SHP77 treated with DMSO at 0.1 percent for 48 hours (cell line): ENCODE results near the gene MAMDC4.

Experiments
- DNase-seq: peaks from one replicate; lab custom pipeline; 2025; lab: John Stamatoyannopoulos, UW

The MAMDC4 gene

GRCh38 chr9:136849960-136850865 lies 1.9 kb upstream of the MAMDC4 start:
- no peak for DNase-seq

GRCh38 chr9:136850866-136851775 lies 1.0 kb upstream of the MAMDC4 start:
- DNase-seq, result no peak

DNA sequence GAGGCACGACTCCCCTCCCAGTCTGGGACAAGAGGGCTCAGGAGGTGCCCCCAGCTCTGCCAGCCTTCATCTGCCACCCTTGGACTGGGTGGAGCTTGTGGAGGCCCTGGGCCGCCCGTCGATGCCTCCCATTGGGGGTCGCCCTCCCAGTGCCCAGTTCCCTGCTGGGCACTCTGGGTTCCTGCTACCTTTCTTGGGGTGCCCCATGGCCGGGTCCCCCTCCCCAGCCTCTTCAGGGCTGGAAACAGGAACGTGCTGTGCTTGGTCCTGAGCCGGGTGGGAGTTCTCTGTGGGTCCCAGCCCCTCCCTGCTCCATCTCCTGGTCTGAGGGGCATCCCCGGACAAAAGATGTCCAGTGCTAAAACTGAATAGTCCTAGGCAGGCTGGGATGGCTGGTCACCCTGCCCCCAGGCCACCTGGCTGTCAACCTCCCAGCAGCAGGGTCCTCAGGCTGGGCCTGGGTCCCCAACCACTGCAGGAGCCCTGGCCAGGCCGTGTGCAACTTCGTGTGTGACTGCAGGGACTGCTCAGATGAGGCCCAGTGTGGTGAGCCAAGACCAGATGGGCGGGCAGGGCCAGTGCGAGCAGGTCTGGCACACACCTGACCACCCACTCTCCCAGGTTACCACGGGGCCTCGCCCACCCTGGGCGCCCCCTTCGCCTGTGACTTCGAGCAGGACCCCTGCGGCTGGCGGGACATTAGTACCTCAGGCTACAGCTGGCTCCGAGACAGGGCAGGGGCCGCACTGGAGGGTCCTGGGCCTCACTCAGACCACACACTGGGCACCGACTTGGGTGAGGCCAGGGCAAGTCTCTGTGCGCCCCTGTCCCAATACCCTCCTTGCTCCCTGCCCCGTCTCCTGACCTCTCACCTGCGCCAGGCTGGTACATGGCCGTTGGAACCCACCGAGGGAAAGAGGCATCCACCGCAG lies 784 bp downstream of the MAMDC4 start:
- DNase-seq, result no peak

GRCh38 chr9:136853596-136854112 lies 1.5 kb downstream of the MAMDC4 start:
- DNase-seq, result no peak

GRCh38 chr9:136854113-136854841 lies 2.1 kb downstream of the MAMDC4 start:
- DNase-seq, result no peak

- no peak for DNase-seq
Measured at GRCh38 chr9:136854842-136855460, 2.8 kb downstream of the MAMDC4 start.

- no peak for DNase-seq
Measured at GRCh38 chr9:136855461-136856078, 3.4 kb downstream of the MAMDC4 start.

- DNase-seq, result peak; percentile 4
Measured at GRCh38 chr9:136856079-136856476, 3.9 kb downstream of the MAMDC4 start.

- no peak for DNase-seq
Measured at GRCh38 chr9:136856541-136857141, 4.5 kb downstream of the MAMDC4 start.

DNA sequence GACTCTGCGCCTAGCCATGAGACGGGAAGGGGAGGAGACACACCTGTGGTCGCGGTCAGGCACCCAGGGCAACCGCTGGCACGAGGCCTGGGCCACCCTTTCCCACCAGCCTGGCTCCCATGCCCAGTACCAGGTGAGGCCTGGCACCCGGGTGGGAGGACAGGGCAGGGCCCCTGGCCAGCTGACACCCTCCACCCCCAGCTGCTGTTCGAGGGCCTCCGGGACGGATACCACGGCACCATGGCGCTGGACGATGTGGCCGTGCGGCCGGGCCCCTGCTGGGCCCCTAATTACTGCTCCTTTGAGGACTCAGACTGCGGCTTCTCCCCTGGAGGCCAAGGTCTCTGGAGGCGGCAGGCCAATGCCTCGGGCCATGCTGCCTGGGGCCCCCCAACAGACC lies 5.0 kb downstream of the MAMDC4 start:
- DNase-seq, result no peak

DNA sequence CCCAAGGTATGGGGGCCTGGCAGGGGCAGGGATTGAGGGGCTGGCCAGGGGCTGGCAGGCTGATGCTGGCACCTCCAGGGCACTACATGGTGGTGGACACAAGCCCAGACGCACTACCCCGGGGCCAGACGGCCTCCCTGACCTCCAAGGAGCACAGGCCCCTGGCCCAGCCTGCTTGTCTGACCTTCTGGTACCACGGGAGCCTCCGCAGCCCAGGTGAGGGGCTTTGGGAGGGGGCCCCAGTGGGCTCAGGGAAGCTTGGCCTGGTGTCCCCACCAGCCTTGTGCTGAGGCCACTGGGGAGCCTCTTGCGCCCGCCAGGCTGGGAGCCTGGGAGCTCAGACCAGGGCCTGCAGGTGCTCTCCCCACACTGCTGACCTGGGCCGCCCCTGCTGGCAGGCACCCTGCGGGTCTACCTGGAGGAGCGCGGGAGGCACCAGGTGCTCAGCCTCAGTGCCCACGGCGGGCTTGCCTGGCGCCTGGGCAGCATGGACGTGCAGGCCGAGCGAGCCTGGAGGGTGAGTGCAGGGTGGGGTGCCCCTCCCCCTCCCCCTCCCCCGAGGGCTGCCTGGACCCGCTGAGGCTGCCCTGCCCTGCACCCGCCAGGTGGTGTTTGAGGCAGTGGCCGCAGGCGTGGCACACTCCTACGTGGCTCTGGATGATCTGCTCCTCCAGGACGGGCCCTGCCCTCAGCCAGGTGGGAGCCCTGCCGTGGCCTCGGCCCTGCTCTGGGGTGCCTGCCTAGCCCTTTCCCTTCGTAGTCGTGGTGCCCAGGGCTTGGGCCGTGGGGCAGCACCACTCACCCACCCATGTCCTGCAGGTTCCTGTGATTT lies 5.7 kb downstream of the MAMDC4 start:
- no peak for DNase-seq

DNA sequence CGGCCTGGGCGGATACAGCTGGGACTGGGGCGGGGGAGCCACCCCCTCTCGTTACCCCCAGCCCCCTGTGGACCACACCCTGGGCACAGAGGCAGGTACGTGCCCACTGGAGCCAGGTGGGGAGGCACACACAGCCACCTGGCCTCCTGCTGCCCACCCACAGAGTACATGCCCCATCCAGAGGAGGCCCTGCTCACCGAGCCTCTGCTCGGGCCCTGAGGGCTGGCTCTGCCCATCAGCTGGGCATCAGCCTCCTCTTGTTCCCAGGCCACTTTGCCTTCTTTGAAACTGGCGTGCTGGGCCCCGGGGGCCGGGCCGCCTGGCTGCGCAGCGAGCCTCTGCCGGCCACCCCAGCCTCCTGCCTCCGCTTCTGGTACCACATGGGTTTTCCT lies 6.3 kb downstream of the MAMDC4 start:
- no peak for DNase-seq

GRCh38 chr9:136858844-136859757 lies 7.0 kb downstream of the MAMDC4 start:
- DNase-seq, result no peak

- no peak for DNase-seq
Measured at GRCh38 chr9:136860529-136860928, 8.4 kb downstream of the MAMDC4 start.

DNA sequence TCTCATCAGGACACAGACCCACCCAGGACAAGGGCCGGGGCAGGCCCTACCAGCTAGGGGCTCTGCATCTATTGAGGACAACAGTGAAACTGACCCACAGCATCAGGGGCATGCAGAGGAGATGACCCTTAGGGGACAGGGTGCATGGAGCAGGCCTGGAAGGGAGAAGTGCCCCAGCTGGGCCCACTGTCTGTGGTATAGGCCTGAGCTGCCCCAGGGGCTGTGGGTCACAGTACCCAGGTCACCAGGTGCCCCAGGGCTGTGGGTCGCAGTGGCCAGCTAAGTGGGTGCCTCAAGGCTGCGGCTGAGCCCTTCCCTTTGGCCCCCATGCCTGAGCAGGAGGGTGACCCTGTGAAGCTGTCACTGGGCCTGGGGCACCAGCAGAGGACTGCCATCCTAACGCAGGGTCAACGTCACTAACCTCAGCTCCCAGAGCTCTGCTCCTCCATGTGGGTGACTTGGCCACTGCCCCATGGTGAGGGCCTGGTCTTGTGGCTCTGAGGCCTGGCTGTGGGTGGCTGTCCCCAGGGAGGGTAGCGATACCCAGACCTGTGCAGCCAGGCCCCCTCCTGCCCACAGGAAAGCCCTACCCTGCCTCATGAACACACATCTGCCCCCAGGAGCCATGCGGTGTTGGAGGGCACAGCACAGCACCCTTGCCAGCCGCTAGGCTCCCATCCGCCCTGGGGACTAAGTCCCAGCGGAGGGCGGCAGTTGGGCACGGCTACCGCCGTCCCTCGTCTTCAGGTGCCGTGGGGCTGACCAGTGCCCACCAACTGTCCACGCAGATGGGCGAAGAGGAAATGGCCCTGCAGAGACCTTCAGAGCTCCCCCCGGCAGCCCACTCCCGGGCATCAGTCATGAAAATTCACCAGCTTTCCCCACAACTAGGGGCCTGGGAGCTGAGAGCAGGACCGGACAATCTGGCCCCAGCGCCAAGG lies 9.1 kb downstream of the MAMDC4 start:
- DNase-seq, result no peak

DNA sequence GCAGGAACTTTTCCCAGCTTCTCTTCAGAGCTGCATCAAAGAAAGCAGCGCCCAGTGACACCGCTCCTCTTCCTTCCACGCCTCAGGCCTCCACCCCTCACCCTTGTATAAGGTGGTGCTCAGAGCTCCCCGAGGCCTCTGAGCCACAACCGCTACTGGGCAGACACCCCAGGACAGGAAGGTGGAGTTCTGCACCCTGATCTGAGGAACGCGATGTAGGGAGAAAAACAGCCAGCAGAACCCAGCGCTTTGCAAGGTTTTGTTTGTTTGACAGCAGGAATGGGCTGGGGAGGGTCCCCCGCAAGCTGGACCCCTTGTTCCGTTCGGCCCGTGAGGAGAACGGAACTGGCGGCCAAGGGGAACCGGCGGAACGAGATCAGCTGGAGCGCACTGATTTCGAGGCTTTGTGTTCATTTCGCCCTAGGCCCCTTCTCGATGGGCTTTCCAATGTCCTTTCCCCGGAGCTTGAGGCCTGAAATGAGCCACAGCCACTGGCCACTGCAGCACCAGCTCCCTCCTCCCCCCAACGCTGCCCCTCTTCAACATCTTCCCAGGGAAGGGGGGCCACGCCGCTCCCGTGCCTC lies 9.8 kb downstream of the MAMDC4 start:
- no peak for DNase-seq
